GM18498 (cell line): Measurements from ENCODE around the gene IWS1.
"Not testable (repeated sequence)": the region's sequence is repeated elsewhere in the genome, so short reads cannot be mapped to it uniquely, and the experiment has no call there.

Source experiments
- ATAC-seq: cut with Tn5 transposase; IDR thresholded peaks from one replicate; pipeline ENCODE4 v1.9.1; 2021; ENCODE audit warnings: mild to moderate bottlenecking, moderate library complexity; ENCODE audit not compliant: unreplicated experiment

Gene IWS1

DNA sequence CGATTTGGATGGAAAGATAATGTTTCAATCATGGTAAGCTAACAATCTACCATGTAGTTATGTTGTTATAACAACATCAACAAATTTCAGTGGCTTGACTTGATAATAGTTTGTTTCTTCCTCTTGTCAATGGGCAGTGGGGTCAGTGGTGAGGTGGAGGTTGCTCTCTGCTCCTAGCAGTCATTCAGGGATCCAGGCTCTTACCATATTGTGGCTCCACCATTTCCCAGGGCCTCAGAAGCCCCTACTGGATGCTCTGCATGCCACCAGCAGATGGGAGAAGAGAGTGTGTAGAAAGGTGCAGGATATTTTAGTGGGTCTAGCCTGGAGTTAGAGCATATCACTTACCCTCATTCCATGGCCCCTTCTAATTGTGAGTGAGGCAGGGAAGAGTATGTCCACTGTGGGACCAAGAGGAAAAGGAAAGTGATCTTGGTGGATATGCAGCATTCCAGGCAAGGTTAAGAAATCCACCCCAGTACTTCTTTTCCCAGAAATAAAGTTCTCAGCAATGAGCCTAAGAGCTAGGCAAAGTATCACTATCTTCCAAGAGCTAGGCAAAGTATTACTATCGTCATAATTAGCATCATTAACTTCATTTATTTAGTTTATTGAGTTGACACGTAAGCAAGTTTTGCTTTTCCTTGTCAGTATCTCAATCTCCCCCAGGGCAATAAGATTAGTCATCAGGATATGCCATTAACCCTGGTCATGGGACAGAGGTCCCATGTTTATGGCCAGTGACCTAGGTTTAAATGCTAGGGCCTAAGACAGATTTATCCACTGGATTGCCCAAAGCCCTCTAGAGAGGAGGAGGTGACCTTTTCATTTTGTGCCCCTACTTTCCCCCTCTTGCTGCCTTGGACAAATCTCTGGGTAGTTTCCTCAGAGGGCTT lies 4.2 kb upstream of the IWS1 start:
- ATAC-seq: no peak

DNA sequence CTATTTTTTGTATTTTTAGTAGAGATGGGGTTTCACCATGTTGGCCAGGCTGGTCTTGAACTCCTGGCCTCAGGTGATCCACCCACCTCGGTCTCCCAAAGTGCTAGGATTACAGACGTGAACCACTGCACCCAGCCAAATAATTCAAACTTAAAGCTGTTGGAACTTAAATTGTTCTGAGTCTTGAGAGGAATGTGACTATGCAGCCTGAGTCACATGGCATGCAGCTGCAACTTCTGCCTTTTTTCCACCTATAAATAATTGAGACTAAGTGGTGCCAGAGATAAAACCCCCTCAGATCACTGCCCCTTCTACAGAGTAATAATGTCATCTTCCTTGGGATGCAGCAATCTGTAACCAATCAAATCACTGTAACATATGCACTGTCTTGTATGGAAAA lies 3.1 kb upstream of the IWS1 start:
- ATAC-seq: not testable (repeated sequence)

DNA sequence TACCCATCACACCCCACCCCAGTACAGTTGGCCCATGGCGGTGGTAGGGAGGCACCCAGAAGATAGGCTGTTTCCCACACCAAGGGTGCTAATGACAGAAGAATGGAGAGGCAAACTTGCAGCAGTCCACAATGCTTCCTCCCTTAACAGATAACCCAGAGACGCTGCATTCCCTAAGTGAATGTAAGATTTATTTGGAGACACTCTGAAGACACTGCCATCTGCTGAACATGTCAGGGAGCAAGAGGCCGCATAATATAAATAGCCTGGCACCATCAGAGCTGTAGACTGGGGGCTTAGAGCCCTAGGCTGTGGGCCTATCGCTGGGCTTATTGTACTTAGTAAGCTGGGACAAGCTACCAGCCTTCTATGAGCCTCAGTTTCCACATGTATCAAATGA lies 2.2 kb upstream of the IWS1 start:
- no peak for ATAC-seq

DNA sequence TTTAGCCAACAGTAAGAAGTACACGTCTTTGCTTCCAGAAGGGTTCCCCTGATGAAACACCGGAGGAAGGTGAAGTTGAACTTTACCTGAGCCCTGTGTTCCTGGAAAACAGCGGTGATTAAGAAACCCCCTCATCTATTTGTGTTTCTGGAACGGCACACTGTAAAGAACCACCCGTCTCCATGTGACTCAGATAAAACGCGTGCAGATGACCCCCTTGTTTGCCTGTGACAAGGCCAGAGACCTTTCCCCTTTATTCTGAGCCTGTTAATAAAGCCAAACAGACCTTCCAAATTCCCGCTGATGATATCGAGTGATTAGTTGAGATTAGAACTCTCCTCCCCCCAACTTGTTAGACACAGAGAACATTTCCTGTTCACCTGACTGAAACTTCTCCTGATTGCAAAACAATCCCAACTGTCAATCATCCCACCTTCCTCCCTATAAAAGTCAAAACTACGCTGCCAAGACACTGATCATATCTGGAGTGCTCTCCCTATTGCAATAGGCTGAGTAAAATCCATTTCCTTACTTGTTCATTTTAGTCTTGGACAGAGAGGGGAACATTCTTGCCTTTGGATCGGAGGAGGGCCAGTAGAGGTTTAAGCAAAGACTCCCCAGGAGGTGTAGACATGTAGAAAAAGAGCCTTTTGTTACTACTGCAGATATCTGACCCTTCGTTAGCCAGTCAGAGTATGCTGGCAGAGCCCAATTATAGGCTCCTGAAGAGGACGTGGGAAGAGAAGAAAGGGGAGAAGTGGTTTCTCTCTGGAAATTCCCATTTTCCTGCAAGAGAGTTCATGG lies 914 bp upstream of the IWS1 start:
- ATAC-seq: peak; percentile 11

DNA sequence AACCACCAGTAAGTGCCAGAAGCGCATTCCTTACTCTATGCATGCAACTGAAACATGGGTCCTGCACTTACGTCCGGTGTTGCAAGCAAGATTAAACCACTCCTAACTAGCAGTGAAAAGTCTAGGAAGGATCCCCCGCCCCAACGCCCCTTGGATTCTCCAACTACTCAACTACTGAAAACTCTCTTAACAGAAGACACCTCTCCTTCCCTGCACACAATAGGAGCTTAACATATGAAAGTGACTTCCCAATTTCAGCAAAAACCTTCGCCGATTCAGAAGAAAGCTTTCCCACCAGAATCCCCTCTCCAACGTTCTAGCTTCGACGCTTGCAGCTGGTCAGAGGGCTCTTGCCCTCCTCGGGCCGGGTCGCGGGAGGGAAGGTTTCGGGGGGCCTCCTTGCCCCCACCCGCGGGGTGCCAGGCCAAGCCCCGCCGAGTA lies 578 bp downstream of the IWS1 start:
- ATAC-seq: no peak

DNA sequence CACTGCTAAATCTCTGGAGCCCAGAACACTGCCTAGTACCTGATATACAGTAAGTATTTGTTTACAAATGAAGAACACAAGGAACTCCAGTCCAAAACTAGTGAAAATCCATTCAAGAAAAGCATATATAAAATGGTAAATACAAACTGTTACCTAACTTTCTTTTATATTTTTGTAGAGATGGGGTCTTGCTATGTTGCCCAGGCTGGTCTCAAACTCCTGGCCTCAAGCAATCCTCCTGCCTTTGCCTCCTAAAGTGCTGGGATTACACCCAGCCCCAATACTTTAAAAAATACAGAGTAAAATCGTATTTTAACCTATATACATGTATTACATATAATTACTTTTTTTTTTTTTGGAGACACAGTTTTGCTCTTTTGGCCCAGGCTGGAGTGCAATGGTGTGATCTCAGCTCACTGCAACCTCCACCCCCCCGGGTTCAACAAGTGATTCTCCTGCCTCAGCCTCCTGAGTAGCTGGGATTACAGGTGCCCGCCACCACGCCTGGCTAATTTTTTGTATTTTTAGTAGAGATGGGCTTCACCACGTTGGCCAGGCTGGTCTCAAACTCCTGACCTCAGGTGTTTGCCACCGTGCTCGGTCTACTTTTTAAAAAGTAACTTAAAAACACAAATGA lies 2.0 kb downstream of the IWS1 start:
- not testable (repeated sequence) for ATAC-seq

DNA sequence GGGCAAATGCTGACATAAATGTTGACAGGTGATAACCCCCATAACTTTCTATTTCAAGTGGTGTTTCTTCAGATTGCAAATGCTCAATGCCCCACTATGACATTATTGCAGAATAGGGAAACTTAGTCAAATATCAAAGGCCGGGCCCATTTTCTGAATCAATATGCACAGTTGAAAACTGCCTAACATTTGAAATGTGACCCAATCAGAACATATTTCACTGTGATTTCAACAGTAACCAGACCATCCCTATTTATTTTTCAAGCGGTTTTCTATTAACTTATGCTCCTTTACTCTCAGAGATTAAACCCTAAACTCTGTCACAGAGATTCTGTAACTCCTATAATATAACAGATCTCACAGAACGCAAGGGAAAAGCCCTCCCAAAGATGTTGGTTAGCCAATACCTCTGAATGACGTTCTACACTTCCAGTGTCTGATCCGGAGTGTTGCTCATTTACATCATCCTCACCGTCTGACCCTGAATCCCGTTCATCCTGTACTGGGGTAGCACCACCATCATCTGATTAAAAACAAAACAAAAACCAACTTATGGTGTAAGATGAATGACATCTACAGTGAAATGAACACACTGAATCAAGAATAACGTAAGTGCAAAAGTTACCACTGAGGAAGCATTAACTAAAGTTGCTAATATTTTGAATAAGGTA lies 2.9 kb downstream of the IWS1 start:
- no peak for ATAC-seq

DNA sequence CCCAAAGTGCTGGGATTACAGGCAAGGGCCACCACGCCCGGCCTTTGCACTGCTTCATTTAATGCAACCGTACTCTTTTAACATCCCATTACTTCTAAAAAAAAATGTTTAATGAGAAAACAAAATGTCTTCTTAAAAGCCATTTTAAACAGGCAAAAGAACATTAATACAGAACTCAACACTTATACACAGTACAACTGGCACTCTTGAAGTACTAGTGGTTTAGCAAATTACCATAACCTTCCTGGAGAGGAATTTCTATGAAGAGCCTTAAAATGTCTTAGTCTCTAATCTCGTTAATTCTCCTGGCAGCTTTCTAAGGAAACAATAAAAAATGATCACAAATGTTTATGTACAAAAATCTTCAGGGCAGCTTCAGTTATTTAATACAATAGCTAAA lies 5.9 kb downstream of the IWS1 start:
- no peak for ATAC-seq

DNA sequence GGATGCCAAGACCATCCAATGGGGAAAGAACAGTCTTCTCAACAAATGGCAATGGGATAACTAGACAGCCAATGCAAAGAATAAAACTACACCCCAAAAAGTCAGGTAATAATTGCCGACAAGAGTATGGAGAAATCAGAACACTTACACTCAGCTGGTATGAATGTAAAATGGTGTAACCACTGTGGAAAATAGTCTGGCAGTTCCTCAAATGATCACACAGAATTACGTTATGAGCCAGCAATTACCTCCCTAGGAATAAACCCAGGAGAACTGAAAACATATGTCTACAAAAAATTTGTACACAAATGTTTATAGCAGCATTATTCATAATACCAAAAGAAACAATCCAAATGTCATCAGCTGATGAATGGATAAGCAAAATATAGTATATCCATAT lies 8.8 kb downstream of the IWS1 start:
- ATAC-seq: no peak

DNA sequence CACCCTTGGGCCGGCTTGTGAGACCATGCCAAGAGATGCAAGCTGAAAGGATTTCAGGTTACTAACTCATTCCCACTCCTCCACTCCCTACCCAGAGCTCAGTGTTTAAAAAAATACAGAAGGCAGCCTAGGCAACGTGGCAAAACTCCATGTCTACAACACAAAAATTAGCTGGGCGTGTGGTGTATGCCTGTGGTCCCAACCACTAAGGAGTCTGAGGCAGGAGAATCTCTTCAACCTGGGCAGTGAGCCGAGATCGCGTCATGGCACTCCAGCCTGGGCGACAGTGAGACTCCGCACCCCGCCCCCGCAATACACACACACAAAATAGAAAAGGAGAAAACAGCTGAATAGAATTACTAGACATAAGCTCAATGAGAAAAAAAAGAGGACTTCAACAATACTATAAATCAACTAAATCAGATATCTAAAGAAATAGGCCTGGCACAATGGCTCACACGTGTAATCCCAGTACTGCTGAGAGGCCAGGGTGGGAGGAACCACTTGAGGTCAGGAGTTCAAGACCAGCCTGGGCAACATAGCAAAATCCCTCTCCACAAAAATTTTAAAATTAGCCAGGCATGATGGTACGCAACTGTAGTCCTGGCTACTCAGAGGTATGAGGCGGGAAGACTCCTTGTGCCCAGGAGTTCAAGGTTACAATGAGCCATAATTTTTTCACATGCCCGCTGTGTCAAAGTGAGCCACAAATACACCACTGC lies 10.1 kb downstream of the IWS1 start:
- no peak for ATAC-seq

DNA sequence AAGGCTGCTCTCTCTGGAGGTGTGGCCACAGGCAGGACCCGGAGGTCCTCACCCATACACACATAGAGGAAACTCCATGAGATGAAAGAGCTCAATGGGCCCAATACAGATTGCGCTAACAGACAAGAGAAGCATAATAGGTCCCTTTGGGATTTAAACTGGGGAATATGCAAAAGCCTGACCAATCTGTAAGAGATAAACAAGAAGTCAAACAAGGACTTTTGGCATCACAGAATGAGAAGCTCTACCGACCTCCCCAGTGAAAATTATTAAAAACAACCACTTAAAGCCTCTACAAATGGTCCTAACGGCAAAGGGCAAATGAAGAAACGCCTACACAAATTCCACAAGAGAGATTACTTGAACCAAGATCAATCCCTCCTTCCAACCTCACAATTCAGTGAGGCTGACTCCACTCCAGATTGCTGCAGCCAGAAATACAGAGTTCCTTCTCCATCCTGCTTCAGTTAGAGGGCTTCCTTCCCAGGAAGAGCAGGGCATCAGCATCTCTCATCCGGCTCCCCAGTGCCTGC lies 10.8 kb downstream of the IWS1 start:
- no peak for ATAC-seq

DNA sequence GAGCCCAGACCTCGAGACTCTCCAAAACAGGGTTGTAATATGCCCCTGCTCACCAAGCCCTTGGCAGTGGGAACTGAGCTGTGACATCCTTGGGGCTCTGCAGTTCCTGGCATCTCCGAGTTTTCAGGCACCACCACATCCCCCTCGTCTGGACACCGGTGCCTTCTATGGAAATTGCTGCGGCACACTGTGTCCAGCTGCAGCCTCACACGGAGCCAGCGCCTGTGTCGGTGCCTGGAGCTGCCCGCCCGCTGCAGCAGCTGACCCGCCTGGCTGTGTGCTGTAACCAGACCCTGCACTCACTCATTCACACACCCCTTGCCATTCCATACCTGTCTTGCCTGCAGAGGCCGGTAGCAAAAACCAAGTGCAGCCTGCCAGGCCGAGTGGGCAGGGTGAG lies 11.8 kb downstream of the IWS1 start:
- no peak for ATAC-seq

DNA sequence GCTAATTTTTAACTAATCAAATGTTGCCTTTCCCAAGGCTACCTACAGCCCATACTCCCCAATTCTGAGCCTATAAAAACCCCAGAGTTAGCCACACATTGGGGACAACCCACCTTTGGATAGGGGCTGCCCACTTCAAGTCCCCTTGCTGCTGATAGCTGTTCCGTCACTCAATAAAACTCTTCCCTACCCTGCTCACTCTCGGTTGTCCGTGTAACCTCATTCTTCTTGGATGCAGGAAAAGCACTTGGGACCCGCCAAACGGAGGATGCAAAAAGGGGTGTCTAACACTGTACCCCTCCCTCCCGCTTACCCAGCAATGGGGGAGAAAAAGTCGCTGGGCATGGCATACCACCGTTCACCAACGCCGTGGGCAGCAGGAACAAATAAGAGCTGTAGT lies 12.2 kb downstream of the IWS1 start:
- no peak for ATAC-seq

DNA sequence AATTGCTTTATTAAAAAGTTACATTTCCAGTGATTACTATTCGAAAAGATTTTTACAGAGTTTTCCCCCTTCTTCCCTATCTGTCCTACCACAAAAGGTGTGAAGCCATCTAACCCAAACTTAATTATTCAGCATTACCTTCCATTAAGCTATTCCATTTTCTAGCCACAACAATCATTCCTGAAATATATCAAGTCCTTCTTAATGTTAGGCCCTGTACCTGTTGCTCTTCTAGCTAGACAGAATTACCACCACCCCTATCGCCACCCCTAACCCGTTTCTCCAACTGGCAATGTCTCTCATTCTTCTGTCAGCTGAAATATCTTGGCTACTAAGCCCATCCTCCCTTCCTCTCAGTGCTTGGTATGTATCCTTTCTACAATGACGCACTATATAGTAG lies 13.9 kb downstream of the IWS1 start:
- ATAC-seq: no peak

DNA sequence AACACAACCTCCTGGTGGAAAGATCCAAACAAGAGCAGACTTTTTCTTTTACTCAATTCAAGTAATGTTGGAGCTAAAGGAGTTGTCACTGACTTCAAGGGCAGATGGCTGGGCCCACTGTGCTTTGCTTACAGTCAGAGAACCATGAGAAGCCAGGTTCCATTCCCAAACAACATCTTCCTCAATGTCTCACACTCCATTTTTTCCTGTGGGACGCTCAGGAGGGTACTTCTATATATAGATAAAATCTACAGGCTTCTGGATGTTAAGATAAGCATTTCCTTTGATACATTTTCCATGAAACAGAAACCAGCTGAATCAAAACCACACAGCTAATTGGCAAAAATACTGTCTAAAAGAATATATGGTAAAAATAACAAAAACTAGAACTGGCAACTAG lies 14.4 kb downstream of the IWS1 start:
- no peak for ATAC-seq

DNA sequence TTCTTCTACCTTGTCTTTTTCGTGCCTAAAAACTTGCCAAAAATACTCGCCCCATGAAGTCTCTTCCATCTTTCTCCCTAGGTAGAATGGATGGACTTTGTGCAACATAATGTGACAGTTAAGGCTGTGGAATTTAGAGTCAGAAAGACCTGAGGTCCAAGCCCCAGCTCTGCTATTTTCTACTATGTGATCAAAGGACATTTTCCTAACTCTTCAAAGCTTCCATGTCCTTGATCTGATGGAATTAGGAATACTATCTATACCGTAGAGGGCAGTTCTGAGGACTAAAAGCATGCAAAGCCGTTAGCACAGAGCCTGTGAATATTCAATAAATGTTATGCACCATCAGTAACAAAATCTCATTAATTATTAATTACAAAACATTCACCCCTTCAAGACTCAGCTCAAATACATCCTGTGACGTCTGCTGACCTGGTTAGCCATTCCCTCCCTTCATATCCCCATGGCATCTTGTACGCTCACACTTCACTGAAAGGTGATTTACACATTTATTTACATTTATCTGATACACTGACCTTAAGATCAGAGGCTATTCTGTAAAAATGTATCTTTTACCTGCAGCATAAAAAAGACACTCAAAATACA lies 15.1 kb downstream of the IWS1 start:
- ATAC-seq: no peak

DNA sequence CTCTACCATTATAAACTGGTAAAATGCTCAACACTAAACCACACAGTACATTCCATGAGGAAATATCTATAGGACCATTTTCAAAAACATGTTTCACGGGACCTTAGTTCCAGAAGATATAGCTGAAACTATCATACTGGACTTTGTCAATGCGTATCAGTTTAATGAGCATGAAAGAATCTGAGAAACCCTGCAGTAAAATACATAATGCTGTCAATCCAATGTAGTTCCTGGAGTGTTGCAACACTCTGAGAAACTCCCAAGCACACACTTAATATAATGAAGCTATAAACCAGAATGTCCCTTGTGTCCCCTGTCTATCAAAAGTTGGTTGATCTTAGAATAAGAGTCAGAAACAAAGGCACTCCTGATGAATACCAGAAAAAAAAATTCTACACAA lies 16.2 kb downstream of the IWS1 start:
- no peak for ATAC-seq

DNA sequence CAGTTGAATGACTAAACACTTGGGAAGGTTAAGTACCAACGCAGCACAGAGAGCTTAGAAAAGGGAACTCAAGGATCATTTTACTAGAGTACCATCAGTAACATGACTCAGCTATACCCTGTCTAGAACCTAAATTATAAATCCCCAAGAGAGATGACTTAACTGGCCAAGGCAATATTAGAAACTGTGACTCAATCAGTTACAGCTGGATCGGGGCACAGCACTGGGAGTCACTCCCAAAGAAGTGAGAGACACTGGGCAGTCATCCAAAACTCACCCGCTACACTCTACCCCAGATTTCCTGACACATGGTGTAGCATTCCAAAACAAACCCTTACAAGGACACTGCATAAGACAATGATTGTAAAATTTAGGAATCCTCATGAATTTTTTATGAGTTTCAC lies 17.7 kb downstream of the IWS1 start:
- no peak for ATAC-seq

DNA sequence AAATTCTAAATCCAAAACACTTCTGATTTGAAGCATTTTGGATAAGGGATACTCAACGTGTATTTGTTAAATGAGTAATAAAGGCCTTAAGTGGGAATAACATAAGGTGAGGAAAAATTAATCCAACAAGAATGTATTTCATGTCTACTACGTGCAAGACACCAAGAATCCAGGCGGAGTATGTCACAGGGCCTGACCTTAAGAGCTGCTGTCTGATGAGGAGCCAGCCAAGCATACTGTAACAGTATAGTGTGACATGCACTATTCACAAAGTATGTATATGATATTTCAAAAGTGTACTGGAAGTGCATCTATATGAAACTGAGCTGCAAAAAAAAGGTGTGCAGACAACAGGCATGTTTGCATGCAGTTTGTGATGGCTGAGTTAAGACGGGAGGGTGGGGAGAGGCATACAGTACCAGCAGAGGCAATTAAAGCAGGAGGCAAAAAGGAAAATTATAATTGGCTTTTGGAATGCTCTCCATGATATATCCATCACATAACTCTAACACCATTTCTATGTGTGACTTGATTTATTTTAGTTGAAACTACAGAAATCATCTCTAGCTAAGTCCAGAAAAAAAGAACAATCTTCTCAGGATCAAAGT lies 18.2 kb downstream of the IWS1 start:
- no peak for ATAC-seq
